GM13976 (cell line): ENCODE measurements around the gene VCL.
"Not testable (repeated sequence)": the region's sequence is repeated elsewhere in the genome, so short reads cannot be mapped to it uniquely, and the experiment has no call there.

Experiments used
- DNase-seq: peaks from one replicate; pipeline ENCODE4 v3.0.0; 2012; ENCODE audit warnings: low spot score
- CTCF ChIP-seq: IDR thresholded peaks from 2 replicates; pipeline ENCODE4 v1.5.1; 2012; ENCODE audit warnings: borderline replicate concordance, mild to moderate bottlenecking; ENCODE audit not compliant: insufficient read depth; ENCODE audit errors: extremely low read depth, missing control alignments, control extremely low read depth
- in situ Hi-C: fragments of 300-500 bp; cut with MboI; formaldehyde crosslinking; loops from one replicate; pipeline ENCODE4 v1.12.0; 2022; ENCODE audit warnings: low sequenced_read_pairs, mixed read lengths, inconsistent platforms; ENCODE audit not compliant: unreplicated experiment

VCL gene

GRCh38 chr10:74058658-74059057 is 60.7 kb downstream of the VCL start:
- no peak for DNase-seq
- in situ Hi-C loops, result no loop called here

GRCh38 chr10:74061104-74061503 is 63.2 kb downstream of the VCL start:
- in situ Hi-C loops, result no loop called here
- DNase-seq, result no peak
- no peak for TF ChIP-seq CTCF

More at GRCh38 chr10:74058658-74059057, 60.7 kb downstream of the VCL start:
- no peak for TF ChIP-seq CTCF

- in situ Hi-C loops, DNase-seq: not testable (repeated sequence)
These were observed 64.1 kb downstream of the VCL start for GRCh38 chr10:74061978-74062377.

- in situ Hi-C loops, result no loop called here
- TF ChIP-seq CTCF, result no peak
- DNase-seq, result no peak
These were observed 65.3 kb downstream of the VCL start for GRCh38 chr10:74063256-74063655.

GRCh38 chr10:74067373-74068352 is 69.7 kb downstream of the VCL start:
- in situ Hi-C loops, result no loop called here
- TF ChIP-seq CTCF, result no peak
- DNase-seq, result no peak

GRCh38 chr10:74071157-74071556 is 73.2 kb downstream of the VCL start:
- no peak for DNase-seq
- in situ Hi-C loops, result no loop called here
- no peak for TF ChIP-seq CTCF

GRCh38 chr10:74072503-74072902 is 74.6 kb downstream of the VCL start:
- in situ Hi-C loops, result no loop called here
- DNase-seq, result no peak
- no peak for TF ChIP-seq CTCF
